ENCODE measurements around the gene TSR1.

Gene TSR1

DNA sequence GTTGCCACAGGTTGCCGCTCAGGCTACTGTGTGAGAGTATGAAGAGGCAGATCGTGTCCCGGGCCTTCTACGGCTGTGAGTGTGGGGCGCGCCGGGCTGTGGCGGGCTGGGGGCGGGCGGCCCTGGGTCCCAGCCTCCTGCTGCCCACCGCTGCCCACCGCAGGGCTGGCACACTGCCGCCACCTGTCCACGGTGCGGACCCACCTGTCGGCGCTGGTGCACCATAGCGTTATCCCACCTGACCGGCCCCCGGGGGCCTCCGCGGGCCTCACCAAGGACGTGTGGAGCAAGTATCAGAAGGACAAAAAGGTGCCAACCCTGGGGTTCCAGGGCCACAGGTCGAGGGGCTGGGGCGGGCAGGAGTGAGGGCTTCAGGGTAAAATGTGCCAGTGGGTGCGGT is 35.9 kb upstream of the TSR1 start:
- no CpG with 5 or more reads among the region's 26 CpGs for WGBS, 2 donors (ENCODE audit: extremely low coverage in 2 of 2, insufficient read length in 2 of 2, insufficient replicate concordance in 1 of 2)

DNA sequence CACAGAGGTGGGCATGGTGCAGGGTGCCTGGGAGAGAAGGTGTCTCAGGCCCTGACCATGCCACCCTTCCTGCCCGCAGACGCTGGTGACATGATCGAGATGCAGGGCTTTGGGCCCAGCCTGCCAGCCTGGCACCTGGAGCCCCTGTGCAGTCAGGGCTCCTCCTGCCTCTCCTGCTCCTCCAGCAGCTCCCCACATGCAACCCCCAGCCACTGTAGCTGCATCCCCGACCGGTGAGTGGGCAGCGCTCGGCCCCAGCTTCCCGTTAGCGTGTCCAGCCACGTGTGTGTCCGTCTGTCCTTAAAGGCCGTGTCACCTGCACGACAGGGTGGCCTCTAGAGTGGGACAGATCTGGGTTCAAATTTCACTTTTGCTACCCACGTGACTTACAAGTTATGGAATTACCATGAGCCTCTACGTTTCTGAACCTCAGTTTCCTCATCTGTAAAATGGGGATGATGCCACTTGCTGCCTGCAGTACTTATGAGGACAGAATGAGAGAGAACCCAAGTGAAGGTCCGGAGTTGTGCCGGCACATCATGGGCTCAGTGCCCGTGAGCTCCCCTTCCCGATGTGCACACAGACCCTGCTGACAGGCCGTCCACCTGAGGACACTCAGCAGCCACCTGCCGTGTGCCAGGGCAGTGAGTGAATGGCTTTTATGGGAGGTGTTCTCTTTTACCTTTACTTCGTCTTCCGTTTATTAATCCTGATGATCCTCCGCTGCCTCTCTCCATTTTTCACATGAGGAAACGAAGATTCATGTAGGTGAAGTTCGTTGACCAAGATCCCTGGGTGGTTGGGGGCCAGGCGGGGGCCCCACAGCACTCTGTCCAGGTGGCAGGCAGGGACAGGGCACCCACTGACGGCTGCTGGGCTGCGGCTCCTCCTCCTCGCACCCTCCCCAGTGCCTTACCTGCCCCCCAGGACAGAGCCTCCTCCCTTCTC is 35.2 kb upstream of the TSR1 start:
- Histone ChIP-seq H3K4ac (ENCODE audit: low read length) (no peak overlapping the region), H3K9ac (ENCODE audit: low read depth, low read length, poor library complexity) (peak overlapping the region; percentile 54), H2BK5ac (ENCODE audit: low read length) (no peak overlapping the region), H3K27ac (replicated peaks; ENCODE audit: low read length) (no peak overlapping the region), H3K4me2 (ENCODE audit: insufficient read depth, low read length, poor library complexity, severe bottlenecking) (no peak overlapping the region), H4K91ac (ENCODE audit: low read depth, low read length, poor library complexity) (no peak overlapping the region), H3K14ac (ENCODE audit: low read length) (no peak overlapping the region), H2AK5ac (ENCODE audit: low read depth, low read length) (peak overlapping the region; percentile 71), H2BK12ac (ENCODE audit: low read length) (no peak overlapping the region), H3K4me3 (ENCODE audit: low read length in 2 of 2) (no peak overlapping the region), H3K23ac (ENCODE audit: low read depth, low read length, poor library complexity) (peak overlapping the region; percentile 44), H3K79me1 (ENCODE audit: low read depth, low read length) (no peaks in the 10 kb centered on the region), H3K27me3 (ENCODE audit: control insufficient read depth in 3 of 3, insufficient read depth in 3 of 3, low read depth in 1 of 3, low read length in 3 of 3) (no peaks in the 10 kb centered on the region), H2BK120ac (ENCODE audit: low read depth, low read length) (no peak overlapping the region), H3K18ac (ENCODE audit: low read length) (no peak overlapping the region), H2AFZ (ENCODE audit: low read length) (no peak overlapping the region), H3K9me3 (replicated peaks in 1 of 2; ENCODE audit: control insufficient read depth in 2 of 2, insufficient read depth in 1 of 2, low read depth in 1 of 2, low read length in 2 of 2) (no peaks in the 10 kb centered on the region), H3K4me1 (ENCODE audit: control insufficient read depth in 2 of 2, insufficient read depth in 1 of 2, low read depth in 1 of 2, low read length in 2 of 2) (peaks cover 2 to 9% of the 10 kb centered on the region in 2 donors), H4K8ac (ENCODE audit: low read depth, low read length) (peak overlapping the region; percentile 53), H3K36me3 (replicated peaks in 1 of 2; ENCODE audit: control insufficient read depth in 2 of 2, insufficient read depth in 2 of 2, low read length in 2 of 2) (peaks cover 33 to 53% of the 10 kb centered on the region in 2 donors), H2BK15ac (ENCODE audit: low read length) (no peak overlapping the region)
- no peak for DNase-seq (ENCODE audit: low spot score)
- WGBS, 2 donors (ENCODE audit: extremely low coverage in 2 of 2, insufficient read length in 2 of 2, insufficient replicate concordance in 1 of 2): no CpG with 5 or more reads among the region's 30 CpGs

More for the DNA sequence above, 35.9 kb upstream of the TSR1 start:
- DNase-seq (ENCODE audit: low spot score): no peak
- no peak overlapping the region for H2BK120ac ChIP-seq (ENCODE audit: low read depth, low read length)
- no peak overlapping the region for H4K8ac ChIP-seq (ENCODE audit: low read depth, low read length)
- H2AK5ac ChIP-seq (ENCODE audit: low read depth, low read length): no peak overlapping the region
- H3K9ac ChIP-seq (ENCODE audit: low read depth, low read length, poor library complexity): peak overlapping the region; percentile 36
- no peak overlapping the region for H3K18ac ChIP-seq (ENCODE audit: low read length)
- no peak overlapping the region for H3K23ac ChIP-seq (ENCODE audit: low read depth, low read length, poor library complexity)
- peaks cover 0 to 1% of the 10 kb centered on the region in 2 donors for H3K9me3 ChIP-seq (replicated peaks in 1 of 2; ENCODE audit: control insufficient read depth in 2 of 2, insufficient read depth in 1 of 2, low read depth in 1 of 2, low read length in 2 of 2)
- H4K91ac ChIP-seq (ENCODE audit: low read depth, low read length, poor library complexity): peak overlapping the region; percentile 43
- peaks cover 37 to 53% of the 10 kb centered on the region in 2 donors for H3K36me3 ChIP-seq (replicated peaks in 1 of 2; ENCODE audit: control insufficient read depth in 2 of 2, insufficient read depth in 2 of 2, low read length in 2 of 2)
- no peaks in the 10 kb centered on the region for H3K79me1 ChIP-seq (ENCODE audit: low read depth, low read length)
- H3K4me1 ChIP-seq (ENCODE audit: control insufficient read depth in 2 of 2, insufficient read depth in 1 of 2, low read depth in 1 of 2, low read length in 2 of 2): peaks cover 2 to 9% of the 10 kb centered on the region in 2 donors
- H3K27ac ChIP-seq (replicated peaks; ENCODE audit: low read length): no peak overlapping the region
- H3K4ac ChIP-seq (ENCODE audit: low read length): no peak overlapping the region
- H2BK15ac ChIP-seq (ENCODE audit: low read length): no peak overlapping the region
- no peak overlapping the region for H3K14ac ChIP-seq (ENCODE audit: low read length)
- H2AFZ ChIP-seq (ENCODE audit: low read length): no peak overlapping the region
- H3K27me3 ChIP-seq (ENCODE audit: control insufficient read depth in 3 of 3, insufficient read depth in 3 of 3, low read depth in 1 of 3, low read length in 3 of 3): no peaks in the 10 kb centered on the region
- H2BK12ac ChIP-seq (ENCODE audit: low read length): no peak overlapping the region
- no peak overlapping the region for H2BK5ac ChIP-seq (ENCODE audit: low read length)
- H3K4me3 ChIP-seq (ENCODE audit: low read length in 2 of 2): no peak overlapping the region
- no peak overlapping the region for H3K4me2 ChIP-seq (ENCODE audit: insufficient read depth, low read length, poor library complexity, severe bottlenecking)

DNA sequence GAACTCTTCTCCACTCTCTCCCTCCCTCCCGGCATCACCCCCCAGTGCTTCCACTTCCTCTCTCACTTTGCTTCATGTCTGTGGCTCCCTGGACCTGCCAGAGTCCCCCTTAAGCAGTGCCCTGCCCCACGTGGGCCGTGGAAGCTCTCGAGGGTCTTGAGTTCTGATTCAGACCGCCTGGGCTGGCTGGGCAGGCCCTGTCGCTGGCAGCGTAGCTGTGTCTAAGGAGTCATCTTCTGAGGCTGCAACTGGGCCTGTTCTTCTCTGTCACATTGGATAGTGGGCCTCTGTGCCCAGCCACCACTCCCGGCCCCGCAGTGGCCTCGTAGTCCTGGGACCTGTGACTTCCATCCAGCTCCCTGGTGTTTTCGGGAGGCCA is 33.9 kb upstream of the TSR1 start:
- Histone ChIP-seq H3K23ac (ENCODE audit: low read depth, low read length, poor library complexity) (no peak overlapping the region), H3K4me3 (ENCODE audit: low read length in 2 of 2) (no peak overlapping the region), H3K36me3 (replicated peaks in 1 of 2; ENCODE audit: control insufficient read depth in 2 of 2, insufficient read depth in 2 of 2, low read length in 2 of 2) (peaks cover 28 to 47% of the 10 kb centered on the region in 2 donors), H3K4me2 (ENCODE audit: insufficient read depth, low read length, poor library complexity, severe bottlenecking) (no peak overlapping the region), H3K9me3 (replicated peaks in 1 of 2; ENCODE audit: control insufficient read depth in 2 of 2, insufficient read depth in 1 of 2, low read depth in 1 of 2, low read length in 2 of 2) (no peaks in the 10 kb centered on the region), H3K14ac (ENCODE audit: low read length) (no peak overlapping the region), H3K4me1 (ENCODE audit: control insufficient read depth in 2 of 2, insufficient read depth in 1 of 2, low read depth in 1 of 2, low read length in 2 of 2) (peaks cover 2 to 9% of the 10 kb centered on the region in 2 donors), H3K27me3 (ENCODE audit: control insufficient read depth in 3 of 3, insufficient read depth in 3 of 3, low read depth in 1 of 3, low read length in 3 of 3) (no peaks in the 10 kb centered on the region), H2BK15ac (ENCODE audit: low read length) (no peak overlapping the region), H3K9ac (ENCODE audit: low read depth, low read length, poor library complexity) (peak overlapping the region; percentile 9), H2BK5ac (ENCODE audit: low read length) (peak overlapping the region; percentile 43), H4K91ac (ENCODE audit: low read depth, low read length, poor library complexity) (no peak overlapping the region), H3K27ac (replicated peaks; ENCODE audit: low read length) (no peak overlapping the region), H2AK5ac (ENCODE audit: low read depth, low read length) (no peak overlapping the region), H4K8ac (ENCODE audit: low read depth, low read length) (no peak overlapping the region), H3K18ac (ENCODE audit: low read length) (no peak overlapping the region), H2AFZ (ENCODE audit: low read length) (no peak overlapping the region), H3K79me1 (ENCODE audit: low read depth, low read length) (no peaks in the 10 kb centered on the region), H2BK120ac (ENCODE audit: low read depth, low read length) (no peak overlapping the region), H2BK12ac (ENCODE audit: low read length) (no peak overlapping the region), H3K4ac (ENCODE audit: low read length) (no peak overlapping the region)
- no peak for DNase-seq (ENCODE audit: low spot score)
- WGBS, 2 donors (ENCODE audit: extremely low coverage in 2 of 2, insufficient read length in 2 of 2, insufficient replicate concordance in 1 of 2): no CpG with 5 or more reads among the region's 11 CpGs

DNA sequence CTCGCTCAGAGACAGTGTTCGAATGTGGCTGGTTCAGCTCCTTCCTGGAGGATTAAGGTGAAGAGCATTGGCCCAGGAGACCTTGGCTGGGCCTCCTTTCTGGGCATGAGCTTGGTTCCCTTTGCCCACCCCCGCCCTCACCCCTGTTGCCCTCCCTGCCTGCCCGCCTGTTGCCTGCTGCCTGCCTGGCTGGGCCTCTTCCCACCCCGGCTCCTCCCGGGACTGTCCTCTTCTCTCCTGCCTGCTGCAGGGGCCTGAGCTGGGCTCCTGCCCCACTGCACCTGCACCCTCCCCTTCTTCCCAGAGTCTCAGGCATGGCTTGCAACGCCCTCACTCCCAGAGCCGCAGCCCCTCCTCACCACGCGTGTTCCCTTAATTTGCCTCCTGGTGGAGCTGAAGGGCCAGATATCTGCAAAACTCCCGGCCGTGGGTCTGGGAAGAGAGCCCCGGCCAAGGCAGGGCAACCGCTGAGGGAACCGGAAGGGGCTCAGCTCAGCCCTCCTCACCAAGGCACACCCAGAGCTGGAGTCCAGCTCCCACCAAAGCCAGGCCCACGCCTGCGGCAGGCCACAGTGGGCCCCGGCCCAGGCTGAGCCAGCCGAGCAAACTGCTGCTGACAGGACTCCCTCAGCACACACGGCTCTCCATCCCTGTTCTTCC is 33.4 kb upstream of the TSR1 start:
- Histone ChIP-seq H3K79me1 (ENCODE audit: low read depth, low read length) (no peaks in the 10 kb centered on the region), H4K8ac (ENCODE audit: low read depth, low read length) (no peak overlapping the region), H3K27me3 (ENCODE audit: control insufficient read depth in 3 of 3, insufficient read depth in 3 of 3, low read depth in 1 of 3, low read length in 3 of 3) (no peaks in the 10 kb centered on the region), H3K14ac (ENCODE audit: low read length) (no peak overlapping the region), H2BK15ac (ENCODE audit: low read length) (no peak overlapping the region), H2AK5ac (ENCODE audit: low read depth, low read length) (no peak overlapping the region), H2AFZ (ENCODE audit: low read length) (no peak overlapping the region), H2BK120ac (ENCODE audit: low read depth, low read length) (no peak overlapping the region), H3K36me3 (replicated peaks in 1 of 2; ENCODE audit: control insufficient read depth in 2 of 2, insufficient read depth in 2 of 2, low read length in 2 of 2) (peaks cover 33 to 47% of the 10 kb centered on the region in 2 donors), H2BK12ac (ENCODE audit: low read length) (no peak overlapping the region), H3K18ac (ENCODE audit: low read length) (peak overlapping the region; percentile 67), H3K23ac (ENCODE audit: low read depth, low read length, poor library complexity) (no peak overlapping the region), H3K9me3 (replicated peaks in 1 of 2; ENCODE audit: control insufficient read depth in 2 of 2, insufficient read depth in 1 of 2, low read depth in 1 of 2, low read length in 2 of 2) (no peaks in the 10 kb centered on the region), H3K4me2 (ENCODE audit: insufficient read depth, low read length, poor library complexity, severe bottlenecking) (no peak overlapping the region), H3K4me3 (ENCODE audit: low read length in 2 of 2) (no peak overlapping the region), H3K9ac (ENCODE audit: low read depth, low read length, poor library complexity) (peak overlapping the region; percentile 47), H4K91ac (ENCODE audit: low read depth, low read length, poor library complexity) (no peak overlapping the region), H2BK5ac (ENCODE audit: low read length) (peak overlapping the region; percentile 43), H3K4ac (ENCODE audit: low read length) (no peak overlapping the region), H3K27ac (replicated peaks; ENCODE audit: low read length) (no peak overlapping the region), H3K4me1 (ENCODE audit: control insufficient read depth in 2 of 2, insufficient read depth in 1 of 2, low read depth in 1 of 2, low read length in 2 of 2) (peaks cover 2 to 9% of the 10 kb centered on the region in 2 donors)
- no CpG with 5 or more reads among the region's 20 CpGs for WGBS, 2 donors (ENCODE audit: extremely low coverage in 2 of 2, insufficient read length in 2 of 2, insufficient replicate concordance in 1 of 2)
- DNase-seq (ENCODE audit: low spot score): no peak
